ENCODE measurements around the gene CASZ1.

The CASZ1 gene

GRCh38 chr1:10835822-10836421 is 39.5 kb upstream of the CASZ1 start:
- no peak for TF ChIP-seq CTCF (IDR thresholded peaks at IDR 0.05; ENCODE audit: insufficient read depth, low read length, missing control alignments)
- DNase-seq (ENCODE audit: low read depth, low spot score) = no peak
- CTCF ChIA-PET = no interaction called here
- POLR2A ChIA-PET = no interaction called here
- no peak overlapping the region for H3K4me3 ChIP-seq (ENCODE audit: low read depth, low read length)

- POLR2A ChIA-PET = no interaction called here
- no peak overlapping the region for H3K4me3 ChIP-seq (ENCODE audit: low read depth, low read length)
- CTCF ChIA-PET = interaction anchor here (0.9 kb wide), 1 partner anchor 9 kb away, joined by 3 read pairs; no protein-coding TSS in a partner anchor
- TF ChIP-seq CTCF (IDR thresholded peaks at IDR 0.05; ENCODE audit: insufficient read depth, low read length, missing control alignments) = no peak
- no peak for DNase-seq (ENCODE audit: low read depth, low spot score)
Observed at GRCh38 chr1:10835421-10835820, 39.0 kb upstream of the CASZ1 start.

GRCh38 chr1:10834770-10835412 is 38.4 kb upstream of the CASZ1 start:
- ChIA-PET CTCF (interaction anchor here (0.9 kb wide), 1 partner anchor 10 kb away, joined by 3 read pairs; no protein-coding TSS in a partner anchor), POLR2A (no interaction called here)
- no peak overlapping the region for H3K4me3 ChIP-seq (ENCODE audit: low read depth, low read length)
- no peak for DNase-seq (ENCODE audit: low read depth, low spot score)
- no peak for TF ChIP-seq CTCF (IDR thresholded peaks at IDR 0.05; ENCODE audit: insufficient read depth, low read length, missing control alignments)

GRCh38 chr1:10833630-10834557 is 37.4 kb upstream of the CASZ1 start:
- CTCF ChIA-PET = no interaction called here
- POLR2A ChIA-PET = no interaction called here
- no peak overlapping the region for H3K4me3 ChIP-seq (ENCODE audit: low read depth, low read length)
- DNase-seq (ENCODE audit: low read depth, low spot score) = no peak
- no peak for TF ChIP-seq CTCF (IDR thresholded peaks at IDR 0.05; ENCODE audit: insufficient read depth, low read length, missing control alignments)

GRCh38 chr1:10832703-10833102 is 36.3 kb upstream of the CASZ1 start:
- POLR2A ChIA-PET = no interaction called here
- CTCF ChIA-PET = no interaction called here
- H3K4me3 ChIP-seq (ENCODE audit: low read depth, low read length) = no peak overlapping the region
- no peak for DNase-seq (ENCODE audit: low read depth, low spot score)
- no peak for TF ChIP-seq CTCF (IDR thresholded peaks at IDR 0.05; ENCODE audit: insufficient read depth, low read length, missing control alignments)

Measured in AG04449 (cell line).